SK-MEL-5 (cell line): Measurements from ENCODE around the gene TSPAN7. TPM values are rescaled to one million over a fixed set of nuclear protein-coding genes. Genes with fewer than 3 reads are reported as not detected.
A peak's percentile ranks its signal among the peaks of the same experiment; 100 is the strongest.

Experiments used
- DNase-seq: peaks from one replicate; pipeline ENCODE4 v3.0.0-alpha.2; 2016; ENCODE audit warnings: low read depth, low spot score
- in situ Hi-C: cut with HindIII; loops from 2 replicates; pipeline ENCODE4 v1.10.0; 2016; ENCODE audit warnings: low sequenced_read_pairs, high pct_unique_total_duplicates, low pct_unique_long_range_greater_than_20kb
- small RNA-seq, 2 experiments: library from RNA; depleted of rRNA; stranded (forward); fragments of <200 nt; gene quantifications; one replicate each; pipeline ENCODE3, GENCODE V24; 2014
- total RNA-seq: library from RNA; depleted of rRNA; stranded (reverse); fragments of >200 nt; shearing (Covaris generic); gene quantifications from 2 replicates; pipeline ENCODE4 v1.2.3, GENCODE V29; 2014; rRNA removed

The TSPAN7 gene
- total RNA-seq, 1 experiment from 2014 or later: 0.74 TPM

GRCh38 chrX:38704146-38704882, 143.0 kb downstream of the TSPAN7 start:
- in situ Hi-C loops: no loop called here
- no peak for DNase-seq

GRCh38 chrX:38717871-38718270, 156.5 kb downstream of the TSPAN7 start:
- DNase-seq: peak; percentile 57
- in situ Hi-C loops: no loop called here

GRCh38 chrX:38718311-38718710, 157.0 kb downstream of the TSPAN7 start:
- in situ Hi-C loops: no loop called here
- DNase-seq: no peak

GRCh38 chrX:38726612-38727011, 165.3 kb downstream of the TSPAN7 start:
- DNase-seq: no peak
- in situ Hi-C loops: no loop called here

GRCh38 chrX:38727668-38728067, 166.3 kb downstream of the TSPAN7 start:
- DNase-seq: no peak
- in situ Hi-C loops: no loop called here

- in situ Hi-C loops: no loop called here
Measured at GRCh38 chrX:38732866-38733265, 171.5 kb downstream of the TSPAN7 start.

More at GRCh38 chrX:38732866-38733265, 171.5 kb downstream of the TSPAN7 start:
- no peak for DNase-seq

Small RNA genes lying within 50 kb of the gene (small RNA-seq; reads per million reads assigned to genes)
- gene RNU7-7P: 0 reads per million in 2 experiments

Other genes with a start within 250 kb of the TSPAN7 start
- 10.5 and 15.3 TPM in 2 replicates for gene RPGR, start 234.0 kb upstream of the TSPAN7 start, total RNA-seq
- not detected in 2 replicates for gene OTC, start 208.9 kb upstream of the TSPAN7 start, total RNA-seq
- 41.4 and 43.0 TPM in 2 replicates for gene MID1IP1, start 239.9 kb downstream of the TSPAN7 start, total RNA-seq